Pancreas (tissue), 10 donors: Measurements from ENCODE around the gene GPSM1. TPM values are rescaled to one million over a fixed set of nuclear protein-coding genes. Genes with fewer than 3 reads are reported as not detected.

Source experiments
- ATAC-seq, 4 donors: fragments of 200-7000 bp; cut with Tn5 transposase; one replicate each; pipeline versions ENCODE4 v1.8.0 to v1.9.1; 2020; ENCODE audit warnings: mild to moderate bottlenecking in 4 of 4, moderate library complexity in 4 of 4
- DNase-seq, 6 donors: peaks; one replicate each; pipeline ENCODE4 v3.0.0-alpha.2; 2020
- FAIRE-seq: peaks from 2 replicates; lab custom pipeline; 2012; peaks lifted over from hg19 to GRCh38; lab: Jason Lieb, UNC
- H3K27ac ChIP-seq, 4 donors: fragments of 200-600 bp; sonication (generic); 1 replicate in 3 of 4; 2 replicates in 1 of 4; pipeline versions ENCODE4 v1.5.0 to v1.8.0; 2020
- H3K27me3 ChIP-seq, 4 donors: fragments of 200-600 bp; one replicate each; pipeline ENCODE4 v1.8.0; 2021
- H3K36me3 ChIP-seq, 3 donors: fragments of 200-600 bp; sonication (generic) in 1 of 3; one replicate each; pipeline versions ENCODE4 v1.5.0 to v1.8.0; 2020 to 2021
- H3K4me1 ChIP-seq, 3 donors: fragments of 200-600 bp; one replicate each; pipeline ENCODE4 v1.8.0; 2021
- H3K4me3 ChIP-seq, 4 donors: fragments of 200-600 bp; sonication (generic) in 2 of 4; one replicate each; pipeline versions ENCODE4 v1.5.0 to v1.8.0; 2020 to 2021
- H3K9me3 ChIP-seq, 4 donors: fragments of 200-600 bp; one replicate each; pipeline ENCODE4 v1.8.0; 2021
- CTCF ChIP-seq, 4 donors: fragments of 200-600 bp; sonication (generic) in 3 of 4; IDR thresholded peaks; one replicate each; pipeline versions ENCODE4 v1.5.0 to v1.8.0; 2021; ENCODE audit warnings: antibody characterized with exemption in 4 of 4
- WGBS, 2 donors: extraction: QIAGEN DNeasy Blood & Tissue Kit; methylation state at CpG; one replicate each; pipeline ENCODE4 v1.1.7; 2013; 5-methylcytosine and 5-hydroxymethylcytosine counted together
- intact Hi-C, 3 donors: fragments of 100-400 bp; cut with DNase I; formaldehyde crosslinking; loops; one replicate each; pipeline versions ENCODE4 v1.11.1 to v1.14.2; 2022
- polyA plus RNA-seq, 2 donors: library from polyadenylated mRNA; stranded (reverse); fragments of 200-250 nt; gene quantifications; one replicate each; pipeline ENCODE4 v1.2.3, GENCODE V29; 2013
- total RNA-seq, 6 donors: library from RNA; stranded (reverse); fragmentation: NEBNext Ultra II Directional in 4 of 6; extraction: Animal tissue kit (Norgen Biotek cat#: 25700) in 4 of 6; gene quantifications; one replicate each; pipeline versions ENCODE4 v1.2.1 to v1.2.4, GENCODE V29; 2021 to 2023
- donor health status: healthy with polysubstance abuse.
- donor health status: DM: no; HTN: no; CAD: no; lungs with moderate emphysema.
- donor health status: DM: no; HTN: no; CAD: no.
- donor health status: control.
- donor health status: control.
- donor health status: Bipolar disorder and iron deficiency.
- donor health status: DM: yes; HTN: yes; CAD: no.
- donor health status: DM: no; HTN: no; CAD: no.
- donor health status: DM: no; HTN: no; CAD: no.
- donor health status: DM: yes; HTN: yes; CAD: no.

GPSM1 gene
- total and polyA plus RNA-seq, 8 donors: 6.8 to 54.4 (median 12.6) TPM

GRCh38 chr9:136331556-136332481, 4.5 kb downstream of the GPSM1 start:
- DNase-seq (peak in 2 of 6 donors; percentile 41 to 69), FAIRE-seq (no peak), ATAC-seq (no peak)
- WGBS, 2 donors: 87 to 89% methylated on average over 40 to 46 of the region's 46 CpGs
- Histone ChIP-seq H3K9me3 (no peaks in the 10 kb centered on the region), H3K4me1 (peaks cover 5 to 8% (median 7%) of the 10 kb centered on the region in 3 donors), H3K27ac (no peak overlapping the region), H3K4me3 (no peak overlapping the region), H3K36me3 (no peaks in the 10 kb centered on the region), H3K27me3 (no peaks in the 10 kb centered on the region)
- TF ChIP-seq CTCF (IDR thresholded peaks at IDR 0.05): no peak
- intact Hi-C loops: no loop called here

- no peaks in the 10 kb centered on the region for H3K27me3 ChIP-seq
- ATAC-seq (no peak), FAIRE-seq (no peak), DNase-seq (peak in 2 of 6 donors; percentile 34 to 50)
- 84 to 94% methylated on average over 11 of the region's 11 CpGs for WGBS, 2 donors
- TF ChIP-seq CTCF (IDR thresholded peaks at IDR 0.05): no peak
- no peak overlapping the region for H3K27ac ChIP-seq
- intact Hi-C loops: no loop called here
- peaks cover 5 to 7% (median 7%) of the 10 kb centered on the region in 3 donors for H3K4me1 ChIP-seq
- H3K36me3 ChIP-seq: no peaks in the 10 kb centered on the region
- H3K9me3 ChIP-seq: no peaks in the 10 kb centered on the region
- H3K4me3 ChIP-seq: no peak overlapping the region
Measured at GRCh38 chr9:136332482-136332983, 5.2 kb downstream of the GPSM1 start.

GRCh38 chr9:136333045-136333444, 5.7 kb downstream of the GPSM1 start:
- FAIRE-seq (no peak), ATAC-seq (no peak), DNase-seq (peak in 2 of 6 donors; percentile 29 to 61)
- TF ChIP-seq CTCF (IDR thresholded peaks at IDR 0.05): no peak
- Histone ChIP-seq H3K27ac (no peak overlapping the region), H3K4me1 (peaks cover 4 to 7% (median 6%) of the 10 kb centered on the region in 3 donors), H3K4me3 (no peak overlapping the region), H3K27me3 (no peaks in the 10 kb centered on the region), H3K9me3 (no peaks in the 10 kb centered on the region), H3K36me3 (no peaks in the 10 kb centered on the region)
- WGBS, 2 donors: 89 to 97% methylated on average over 12 of the region's 12 CpGs
- intact Hi-C loops: no loop called here

- Histone ChIP-seq H3K9me3 (no peaks in the 10 kb centered on the region), H3K27ac (no peak overlapping the region), H3K36me3 (no peaks in the 10 kb centered on the region), H3K4me1 (peaks cover under 1 to 3% (median 2%) of the 10 kb centered on the region in 3 donors), H3K4me3 (no peak overlapping the region), H3K27me3 (no peaks in the 10 kb centered on the region)
- DNase-seq (peak in 2 of 6 donors; percentile 32 to 61), FAIRE-seq (no peak), ATAC-seq (no peak)
- no peak for TF ChIP-seq CTCF (IDR thresholded peaks at IDR 0.05)
- WGBS, 2 donors: 94 to 97% methylated on average over 17 of the region's 17 CpGs
- intact Hi-C loops: no loop called here
Measured at GRCh38 chr9:136333486-136333885, 6.1 kb downstream of the GPSM1 start.
